ENCODE data around the gene RTN1. TPM values are rescaled to one million over a fixed set of nuclear protein-coding genes. Genes with fewer than 3 reads are reported as not detected.

Gene RTN1
- polyA plus RNA-seq, 1 of the 3 experiments (the other 2 are of a cell fraction) = 1.6 TPM

DNA sequence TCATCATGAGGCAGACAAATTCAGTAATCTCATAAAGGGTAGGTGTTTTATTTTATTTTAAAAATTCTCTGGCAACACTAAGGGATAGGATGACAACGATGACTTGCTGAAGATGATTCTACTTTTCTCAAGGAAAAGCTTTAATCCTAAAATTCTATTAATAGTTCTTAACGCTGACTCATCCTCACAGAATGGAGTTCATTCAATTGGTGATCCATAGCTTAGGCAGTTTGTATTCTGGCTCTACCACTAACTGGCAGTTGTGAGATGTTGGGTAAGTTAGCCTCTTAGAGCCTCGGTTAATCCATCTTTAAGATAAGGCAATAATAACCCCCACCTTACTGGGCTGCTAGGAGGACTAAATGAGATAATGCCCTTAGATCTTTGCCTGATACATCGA lies 116.3 kb downstream of the RTN1 start:
- POLR2A ChIA-PET = no interaction called here
- Histone ChIP-seq H3F3A (replicated peaks; ENCODE audit: insufficient read depth) (no peaks in the 10 kb centered on the region), H4K20me1 (ENCODE audit: insufficient read depth) (no peaks in the 10 kb centered on the region), H3K36me3 (replicated peaks in 1 of 2; ENCODE audit: control insufficient read depth in 1 of 2, insufficient read depth in 2 of 2, low read length in 1 of 2) (no peaks in the 10 kb centered on the region), H3K4me1 (ENCODE audit: control insufficient read depth in 1 of 2, insufficient read depth in 2 of 2, low read depth in 1 of 2, low read length in 1 of 2) (peaks cover 0 to 7% of the 10 kb centered on the region in 2 experiments; a peak in 1 of 4 replicates), H3K9me2 (no peaks in the 10 kb centered on the region), H3K9ac (no peak overlapping the region), H3K27me3 (ENCODE audit: insufficient read depth) (no peaks in the 10 kb centered on the region), H3K4me2 (no peak overlapping the region), H2AFZ (ENCODE audit: low read depth) (no peak overlapping the region), H3K27ac (ENCODE audit: low read depth in 2 of 2, low read length in 1 of 2) (no peak overlapping the region), H3K79me2 (ENCODE audit: insufficient read depth) (no peaks in the 10 kb centered on the region), H3K9me3 (no peaks in the 10 kb centered on the region), H3K4me3 (ENCODE audit: low read depth in 2 of 2, low read length in 1 of 2) (no peak overlapping the region)
- no peak for DNase-seq
- 47% methylated on average over 4 of the region's 4 CpGs for WGBS (ENCODE audit: low lambda C conversion rate)
- TF ChIP-seq GABPA (IDR thresholded peaks at IDR 0.05; ENCODE audit: low read depth) (no peak), NFIC (IDR thresholded peaks at IDR 0.05; ENCODE audit: borderline replicate concordance) (no peak)
- TF ChIP-seq, protein P1, sequence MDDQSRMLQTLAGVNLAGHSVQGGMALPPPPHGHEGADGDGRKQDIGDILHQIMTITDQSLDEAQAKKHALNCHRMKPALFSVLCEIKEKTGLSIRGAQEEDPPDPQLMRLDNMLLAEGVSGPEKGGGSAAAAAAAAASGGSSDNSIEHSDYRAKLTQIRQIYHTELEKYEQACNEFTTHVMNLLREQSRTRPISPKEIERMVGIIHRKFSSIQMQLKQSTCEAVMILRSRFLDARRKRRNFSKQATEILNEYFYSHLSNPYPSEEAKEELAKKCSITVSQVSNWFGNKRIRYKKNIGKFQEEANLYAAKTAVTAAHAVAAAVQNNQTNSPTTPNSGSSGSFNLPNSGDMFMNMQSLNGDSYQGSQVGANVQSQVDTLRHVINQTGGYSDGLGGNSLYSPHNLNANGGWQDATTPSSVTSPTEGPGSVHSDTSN (IDR thresholded peaks at IDR 0.05) = no peak
- TF ChIP-seq, protein P2, sequence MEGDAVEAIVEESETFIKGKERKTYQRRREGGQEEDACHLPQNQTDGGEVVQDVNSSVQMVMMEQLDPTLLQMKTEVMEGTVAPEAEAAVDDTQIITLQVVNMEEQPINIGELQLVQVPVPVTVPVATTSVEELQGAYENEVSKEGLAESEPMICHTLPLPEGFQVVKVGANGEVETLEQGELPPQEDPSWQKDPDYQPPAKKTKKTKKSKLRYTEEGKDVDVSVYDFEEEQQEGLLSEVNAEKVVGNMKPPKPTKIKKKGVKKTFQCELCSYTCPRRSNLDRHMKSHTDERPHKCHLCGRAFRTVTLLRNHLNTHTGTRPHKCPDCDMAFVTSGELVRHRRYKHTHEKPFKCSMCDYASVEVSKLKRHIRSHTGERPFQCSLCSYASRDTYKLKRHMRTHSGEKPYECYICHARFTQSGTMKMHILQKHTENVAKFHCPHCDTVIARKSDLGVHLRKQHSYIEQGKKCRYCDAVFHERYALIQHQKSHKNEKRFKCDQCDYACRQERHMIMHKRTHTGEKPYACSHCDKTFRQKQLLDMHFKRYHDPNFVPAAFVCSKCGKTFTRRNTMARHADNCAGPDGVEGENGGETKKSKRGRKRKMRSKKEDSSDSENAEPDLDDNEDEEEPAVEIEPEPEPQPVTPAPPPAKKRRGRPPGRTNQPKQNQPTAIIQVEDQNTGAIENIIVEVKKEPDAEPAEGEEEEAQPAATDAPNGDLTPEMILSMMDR (IDR thresholded peaks at IDR 0.05) = no peak
- CTCF ChIA-PET = interaction anchor here (0.6 to 2.0 kb wide), 5 partner anchors 12 to 144 kb away, joined by 3 to 7 read pairs (median 4); no protein-coding TSS in a partner anchor

DNA sequence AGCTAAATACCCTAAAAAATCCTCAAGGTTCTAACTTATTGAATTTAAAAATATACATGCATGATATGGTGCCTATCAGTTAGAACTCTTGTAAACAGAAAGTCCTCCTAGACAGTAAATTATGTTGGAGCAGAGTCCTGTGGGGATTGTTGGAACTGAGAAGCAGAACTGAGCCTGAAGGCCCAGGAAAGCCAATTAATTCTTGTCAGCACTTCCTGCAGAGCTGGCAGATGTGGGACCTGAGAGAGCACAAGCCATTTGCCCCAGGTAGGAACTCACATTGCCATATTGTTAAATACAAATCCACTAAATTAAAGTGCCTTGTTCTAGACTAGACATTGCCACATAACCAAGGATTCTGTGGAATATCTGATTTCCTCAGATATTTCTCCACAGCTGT lies 117.1 kb downstream of the RTN1 start:
- H3K9me2 ChIP-seq = no peaks in the 10 kb centered on the region
- no peaks in the 10 kb centered on the region for H3K79me2 ChIP-seq (ENCODE audit: insufficient read depth)
- no peak for DNase-seq
- no peaks in the 10 kb centered on the region for H3K9me3 ChIP-seq
- H3K4me1 ChIP-seq (ENCODE audit: control insufficient read depth in 1 of 2, insufficient read depth in 2 of 2, low read depth in 1 of 2, low read length in 1 of 2) = peaks cover 0 to 7% of the 10 kb centered on the region in 2 experiments; a peak in 1 of 4 replicates
- no peak overlapping the region for H3K9ac ChIP-seq
- H4K20me1 ChIP-seq (ENCODE audit: insufficient read depth) = no peaks in the 10 kb centered on the region
- H3K4me3 ChIP-seq (ENCODE audit: low read depth in 2 of 2, low read length in 1 of 2) = no peak overlapping the region
- no peak overlapping the region for H3K4me2 ChIP-seq
- no peaks in the 10 kb centered on the region for H3K27me3 ChIP-seq (ENCODE audit: insufficient read depth)
- CTCF ChIA-PET = interaction anchor here (1.6 kb wide), 1 partner anchor 144 kb away, joined by 6 read pairs; no protein-coding TSS in a partner anchor
- POLR2A ChIA-PET = no interaction called here
- H3F3A ChIP-seq (replicated peaks; ENCODE audit: insufficient read depth) = no peaks in the 10 kb centered on the region
- H3K36me3 ChIP-seq (replicated peaks in 1 of 2; ENCODE audit: control insufficient read depth in 1 of 2, insufficient read depth in 2 of 2, low read length in 1 of 2) = no peaks in the 10 kb centered on the region
- H2AFZ ChIP-seq (ENCODE audit: low read depth) = no peak overlapping the region
- no peak overlapping the region for H3K27ac ChIP-seq (ENCODE audit: low read depth in 2 of 2, low read length in 1 of 2)
- TF ChIP-seq TEAD4 (IDR thresholded peaks at IDR 0.05; ENCODE audit: borderline replicate concordance, insufficient read depth) (no peak), EZH2phosphoT487 (IDR thresholded peaks at IDR 0.05; ENCODE audit: borderline replicate concordance, low read depth) (no peak), NFIC (IDR thresholded peaks at IDR 0.05; ENCODE audit: borderline replicate concordance) (no peak), TAF1 (IDR thresholded peaks at IDR 0.05; ENCODE audit: borderline replicate concordance, low read depth, low read length) (no peak), FOXM1 (IDR thresholded peaks at IDR 0.05; ENCODE audit: low read depth) (no peak), RXRA (IDR thresholded peaks at IDR 0.05; ENCODE audit: borderline replicate concordance, low read depth) (no peak), MEF2A (IDR thresholded peaks at IDR 0.05; ENCODE audit: borderline replicate concordance, low read depth) (no peak), FOSL2 (IDR thresholded peaks at IDR 0.05; ENCODE audit: borderline replicate concordance, low read depth) (no peak)
- TF ChIP-seq, protein P3, sequence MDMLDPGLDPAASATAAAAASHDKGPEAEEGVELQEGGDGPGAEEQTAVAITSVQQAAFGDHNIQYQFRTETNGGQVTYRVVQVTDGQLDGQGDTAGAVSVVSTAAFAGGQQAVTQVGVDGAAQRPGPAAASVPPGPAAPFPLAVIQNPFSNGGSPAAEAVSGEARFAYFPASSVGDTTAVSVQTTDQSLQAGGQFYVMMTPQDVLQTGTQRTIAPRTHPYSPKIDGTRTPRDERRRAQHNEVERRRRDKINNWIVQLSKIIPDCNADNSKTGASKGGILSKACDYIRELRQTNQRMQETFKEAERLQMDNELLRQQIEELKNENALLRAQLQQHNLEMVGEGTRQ (IDR thresholded peaks at IDR 0.05; ENCODE audit: borderline replicate concordance, low read depth, low read length) = no peak
- TF ChIP-seq, protein P4, sequence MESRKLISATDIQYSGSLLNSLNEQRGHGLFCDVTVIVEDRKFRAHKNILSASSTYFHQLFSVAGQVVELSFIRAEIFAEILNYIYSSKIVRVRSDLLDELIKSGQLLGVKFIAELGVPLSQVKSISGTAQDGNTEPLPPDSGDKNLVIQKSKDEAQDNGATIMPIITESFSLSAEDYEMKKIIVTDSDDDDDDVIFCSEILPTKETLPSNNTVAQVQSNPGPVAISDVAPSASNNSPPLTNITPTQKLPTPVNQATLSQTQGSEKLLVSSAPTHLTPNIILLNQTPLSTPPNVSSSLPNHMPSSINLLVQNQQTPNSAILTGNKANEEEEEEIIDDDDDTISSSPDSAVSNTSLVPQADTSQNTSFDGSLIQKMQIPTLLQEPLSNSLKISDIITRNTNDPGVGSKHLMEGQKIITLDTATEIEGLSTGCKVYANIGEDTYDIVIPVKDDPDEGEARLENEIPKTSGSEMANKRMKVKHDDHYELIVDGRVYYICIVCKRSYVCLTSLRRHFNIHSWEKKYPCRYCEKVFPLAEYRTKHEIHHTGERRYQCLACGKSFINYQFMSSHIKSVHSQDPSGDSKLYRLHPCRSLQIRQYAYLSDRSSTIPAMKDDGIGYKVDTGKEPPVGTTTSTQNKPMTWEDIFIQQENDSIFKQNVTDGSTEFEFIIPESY (IDR thresholded peaks at IDR 0.05; ENCODE audit: borderline replicate concordance, low read depth) = no peak
- TF ChIP-seq, protein P1 (IDR thresholded peaks at IDR 0.05) = no peak
- TF ChIP-seq, protein P5, sequence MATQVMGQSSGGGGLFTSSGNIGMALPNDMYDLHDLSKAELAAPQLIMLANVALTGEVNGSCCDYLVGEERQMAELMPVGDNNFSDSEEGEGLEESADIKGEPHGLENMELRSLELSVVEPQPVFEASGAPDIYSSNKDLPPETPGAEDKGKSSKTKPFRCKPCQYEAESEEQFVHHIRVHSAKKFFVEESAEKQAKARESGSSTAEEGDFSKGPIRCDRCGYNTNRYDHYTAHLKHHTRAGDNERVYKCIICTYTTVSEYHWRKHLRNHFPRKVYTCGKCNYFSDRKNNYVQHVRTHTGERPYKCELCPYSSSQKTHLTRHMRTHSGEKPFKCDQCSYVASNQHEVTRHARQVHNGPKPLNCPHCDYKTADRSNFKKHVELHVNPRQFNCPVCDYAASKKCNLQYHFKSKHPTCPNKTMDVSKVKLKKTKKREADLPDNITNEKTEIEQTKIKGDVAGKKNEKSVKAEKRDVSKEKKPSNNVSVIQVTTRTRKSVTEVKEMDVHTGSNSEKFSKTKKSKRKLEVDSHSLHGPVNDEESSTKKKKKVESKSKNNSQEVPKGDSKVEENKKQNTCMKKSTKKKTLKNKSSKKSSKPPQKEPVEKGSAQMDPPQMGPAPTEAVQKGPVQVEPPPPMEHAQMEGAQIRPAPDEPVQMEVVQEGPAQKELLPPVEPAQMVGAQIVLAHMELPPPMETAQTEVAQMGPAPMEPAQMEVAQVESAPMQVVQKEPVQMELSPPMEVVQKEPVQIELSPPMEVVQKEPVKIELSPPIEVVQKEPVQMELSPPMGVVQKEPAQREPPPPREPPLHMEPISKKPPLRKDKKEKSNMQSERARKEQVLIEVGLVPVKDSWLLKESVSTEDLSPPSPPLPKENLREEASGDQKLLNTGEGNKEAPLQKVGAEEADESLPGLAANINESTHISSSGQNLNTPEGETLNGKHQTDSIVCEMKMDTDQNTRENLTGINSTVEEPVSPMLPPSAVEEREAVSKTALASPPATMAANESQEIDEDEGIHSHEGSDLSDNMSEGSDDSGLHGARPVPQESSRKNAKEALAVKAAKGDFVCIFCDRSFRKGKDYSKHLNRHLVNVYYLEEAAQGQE (IDR thresholded peaks at IDR 0.05; ENCODE audit: low read depth, low read length) = no peak
